K562 (cell line): Measurements from ENCODE around the gene SLC35E3. TPM values are rescaled to one million over a fixed set of nuclear protein-coding genes. Genes with fewer than 3 reads are reported as not detected.

Experiments used
- MAFK ChIP-seq: IDR thresholded peaks from 2 replicates; pipeline ENCODE4 v1.6.1; 2011; ENCODE audit warnings: low read length, improper control_type of control experiment
- PHF8 ChIP-seq: fragments of 200-600 bp; sonication (generic); IDR thresholded peaks from 2 replicates; pipeline ENCODE4 v1.6.1; 2012; ENCODE audit warnings: mixed run types, mild to moderate bottlenecking, inconsistent platforms, low read length, moderate library complexity, borderline replicate concordance
- RAD21 ChIP-seq, 2 experiments: fragments of 250-450 bp in 1 of 2; fragments of 450-650 bp in 1 of 2; sonication (Bioruptor Pico) in 1 of 2; formaldehyde crosslinking in 1 of 2; IDR thresholded peaks in 1 of 2; conservative IDR thresholded peaks in 1 of 2; 2 replicates each; pipeline versions ENCODE4 v1.4.0 to v1.8.0; 2020 to 2022; ENCODE audit warnings: mild to moderate bottlenecking in 2 of 2, moderate library complexity in 1 of 2
- polyA plus RNA-seq, 8 experiments: library from polyadenylated mRNA; depleted of rRNA in 4 of 8; stranded (reverse) in 5 of 8; unstranded in 3 of 8; fragments of >200 nt; fragmentation: Nextera tagmentation in 2 of 8; fragmentation: Illumina TruSeq in 1 of 8; extraction: Ambion mirVana in 2 of 8; extraction: Trizol in 1 of 8; gene quantifications; 2 replicates each; pipeline versions ENCODE4 v1.2.1 to v1.2.3, GENCODE V29; 2011 to 2014; ENCODE audit warnings: inconsistent platforms in 1 of 8, missing spikeins in 1 of 8
- total RNA-seq, 7 experiments: library from RNA; depleted of rRNA in 6 of 7; stranded (reverse); fragments of >200 nt in 6 of 7; fragmentation: Illumina TruSeq in 2 of 7; extraction: Trizol in 2 of 7; gene quantifications; 2 replicates each; pipeline versions ENCODE4 v1.2.1 to v1.2.3, GENCODE V29; 2011 to 2021; ENCODE audit warnings: low replicate concordance in 1 of 7
- TF ChIP-seq, protein P1 (sequence below): fragments of 450-650 bp; IDR thresholded peaks from 2 replicates; pipeline ENCODE4 v1.6.1; 2016; ENCODE audit warnings: mild to moderate bottlenecking, moderate library complexity
- TF ChIP-seq, protein P2 (sequence below), 2 experiments: fragments of 450-650 bp in 1 of 2; sonication (generic) in 1 of 2; formaldehyde crosslinking in 1 of 2; IDR thresholded peaks in 1 of 2; conservative IDR thresholded peaks in 1 of 2; 2 replicates each; pipeline versions ENCODE4 v1.6.1 to v1.8.1; 2016 to 2023; ENCODE audit warnings: mild to moderate bottlenecking in 2 of 2, moderate library complexity in 2 of 2, inconsistent platforms in 1 of 2, missing genetic modification reagents in 1 of 2
- TF ChIP-seq, protein P3 (sequence below): fragments of 450-650 bp; IDR thresholded peaks from 2 replicates; pipeline ENCODE4 v1.6.1; 2018; ENCODE audit warnings: mild to moderate bottlenecking, low read depth; ENCODE audit not compliant: partially characterized antibody
- TF ChIP-seq, protein P4 (sequence below): fragments of 250-450 bp; sonication (Bioruptor Pico); IDR thresholded peaks from 2 replicates; pipeline ENCODE4 v1.4.0; 2020; ENCODE audit warnings: mild to moderate bottlenecking, moderate library complexity, borderline replicate concordance

The SLC35E3 gene
- total and polyA plus RNA-seq, 9 of the 15 experiments (the other 6 are each of a cell fraction or from before 2014, with no cell fraction given) = 1.2 to 5.9 (median 3.8) TPM

DNA sequence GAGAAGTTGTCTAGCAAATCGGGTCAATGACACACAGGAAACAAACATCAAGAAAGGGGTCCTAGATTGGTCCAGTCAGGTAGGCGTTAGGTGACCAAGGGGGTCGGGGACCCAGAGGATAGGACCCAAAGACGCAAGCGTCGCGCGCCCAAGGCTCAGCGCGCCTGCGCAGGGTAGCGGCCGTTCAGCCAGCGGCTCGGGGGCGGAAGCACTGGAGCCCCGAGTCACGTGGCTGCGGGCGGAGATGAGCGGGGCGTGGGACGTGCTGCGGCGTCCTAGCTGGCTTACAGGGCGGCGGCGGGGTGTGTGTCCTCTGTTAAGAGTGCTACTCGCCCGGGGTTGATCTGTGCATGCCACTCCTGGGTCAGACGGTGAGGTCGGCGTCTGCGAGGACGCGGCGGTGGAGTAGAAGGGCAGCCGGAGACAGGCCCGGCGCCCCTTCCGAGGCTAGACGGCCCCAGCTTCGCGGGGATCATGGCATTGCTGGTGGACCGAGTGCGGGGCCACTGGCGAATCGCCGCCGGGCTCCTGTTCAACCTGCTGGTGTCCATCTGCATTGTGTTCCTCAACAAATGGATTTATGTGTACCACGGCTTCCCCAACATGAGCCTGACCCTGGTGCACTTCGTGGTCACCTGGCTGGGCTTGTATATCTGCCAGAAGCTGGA lies at the start of gene SLC35E3 (continued):
- TF ChIP-seq, protein P1, sequence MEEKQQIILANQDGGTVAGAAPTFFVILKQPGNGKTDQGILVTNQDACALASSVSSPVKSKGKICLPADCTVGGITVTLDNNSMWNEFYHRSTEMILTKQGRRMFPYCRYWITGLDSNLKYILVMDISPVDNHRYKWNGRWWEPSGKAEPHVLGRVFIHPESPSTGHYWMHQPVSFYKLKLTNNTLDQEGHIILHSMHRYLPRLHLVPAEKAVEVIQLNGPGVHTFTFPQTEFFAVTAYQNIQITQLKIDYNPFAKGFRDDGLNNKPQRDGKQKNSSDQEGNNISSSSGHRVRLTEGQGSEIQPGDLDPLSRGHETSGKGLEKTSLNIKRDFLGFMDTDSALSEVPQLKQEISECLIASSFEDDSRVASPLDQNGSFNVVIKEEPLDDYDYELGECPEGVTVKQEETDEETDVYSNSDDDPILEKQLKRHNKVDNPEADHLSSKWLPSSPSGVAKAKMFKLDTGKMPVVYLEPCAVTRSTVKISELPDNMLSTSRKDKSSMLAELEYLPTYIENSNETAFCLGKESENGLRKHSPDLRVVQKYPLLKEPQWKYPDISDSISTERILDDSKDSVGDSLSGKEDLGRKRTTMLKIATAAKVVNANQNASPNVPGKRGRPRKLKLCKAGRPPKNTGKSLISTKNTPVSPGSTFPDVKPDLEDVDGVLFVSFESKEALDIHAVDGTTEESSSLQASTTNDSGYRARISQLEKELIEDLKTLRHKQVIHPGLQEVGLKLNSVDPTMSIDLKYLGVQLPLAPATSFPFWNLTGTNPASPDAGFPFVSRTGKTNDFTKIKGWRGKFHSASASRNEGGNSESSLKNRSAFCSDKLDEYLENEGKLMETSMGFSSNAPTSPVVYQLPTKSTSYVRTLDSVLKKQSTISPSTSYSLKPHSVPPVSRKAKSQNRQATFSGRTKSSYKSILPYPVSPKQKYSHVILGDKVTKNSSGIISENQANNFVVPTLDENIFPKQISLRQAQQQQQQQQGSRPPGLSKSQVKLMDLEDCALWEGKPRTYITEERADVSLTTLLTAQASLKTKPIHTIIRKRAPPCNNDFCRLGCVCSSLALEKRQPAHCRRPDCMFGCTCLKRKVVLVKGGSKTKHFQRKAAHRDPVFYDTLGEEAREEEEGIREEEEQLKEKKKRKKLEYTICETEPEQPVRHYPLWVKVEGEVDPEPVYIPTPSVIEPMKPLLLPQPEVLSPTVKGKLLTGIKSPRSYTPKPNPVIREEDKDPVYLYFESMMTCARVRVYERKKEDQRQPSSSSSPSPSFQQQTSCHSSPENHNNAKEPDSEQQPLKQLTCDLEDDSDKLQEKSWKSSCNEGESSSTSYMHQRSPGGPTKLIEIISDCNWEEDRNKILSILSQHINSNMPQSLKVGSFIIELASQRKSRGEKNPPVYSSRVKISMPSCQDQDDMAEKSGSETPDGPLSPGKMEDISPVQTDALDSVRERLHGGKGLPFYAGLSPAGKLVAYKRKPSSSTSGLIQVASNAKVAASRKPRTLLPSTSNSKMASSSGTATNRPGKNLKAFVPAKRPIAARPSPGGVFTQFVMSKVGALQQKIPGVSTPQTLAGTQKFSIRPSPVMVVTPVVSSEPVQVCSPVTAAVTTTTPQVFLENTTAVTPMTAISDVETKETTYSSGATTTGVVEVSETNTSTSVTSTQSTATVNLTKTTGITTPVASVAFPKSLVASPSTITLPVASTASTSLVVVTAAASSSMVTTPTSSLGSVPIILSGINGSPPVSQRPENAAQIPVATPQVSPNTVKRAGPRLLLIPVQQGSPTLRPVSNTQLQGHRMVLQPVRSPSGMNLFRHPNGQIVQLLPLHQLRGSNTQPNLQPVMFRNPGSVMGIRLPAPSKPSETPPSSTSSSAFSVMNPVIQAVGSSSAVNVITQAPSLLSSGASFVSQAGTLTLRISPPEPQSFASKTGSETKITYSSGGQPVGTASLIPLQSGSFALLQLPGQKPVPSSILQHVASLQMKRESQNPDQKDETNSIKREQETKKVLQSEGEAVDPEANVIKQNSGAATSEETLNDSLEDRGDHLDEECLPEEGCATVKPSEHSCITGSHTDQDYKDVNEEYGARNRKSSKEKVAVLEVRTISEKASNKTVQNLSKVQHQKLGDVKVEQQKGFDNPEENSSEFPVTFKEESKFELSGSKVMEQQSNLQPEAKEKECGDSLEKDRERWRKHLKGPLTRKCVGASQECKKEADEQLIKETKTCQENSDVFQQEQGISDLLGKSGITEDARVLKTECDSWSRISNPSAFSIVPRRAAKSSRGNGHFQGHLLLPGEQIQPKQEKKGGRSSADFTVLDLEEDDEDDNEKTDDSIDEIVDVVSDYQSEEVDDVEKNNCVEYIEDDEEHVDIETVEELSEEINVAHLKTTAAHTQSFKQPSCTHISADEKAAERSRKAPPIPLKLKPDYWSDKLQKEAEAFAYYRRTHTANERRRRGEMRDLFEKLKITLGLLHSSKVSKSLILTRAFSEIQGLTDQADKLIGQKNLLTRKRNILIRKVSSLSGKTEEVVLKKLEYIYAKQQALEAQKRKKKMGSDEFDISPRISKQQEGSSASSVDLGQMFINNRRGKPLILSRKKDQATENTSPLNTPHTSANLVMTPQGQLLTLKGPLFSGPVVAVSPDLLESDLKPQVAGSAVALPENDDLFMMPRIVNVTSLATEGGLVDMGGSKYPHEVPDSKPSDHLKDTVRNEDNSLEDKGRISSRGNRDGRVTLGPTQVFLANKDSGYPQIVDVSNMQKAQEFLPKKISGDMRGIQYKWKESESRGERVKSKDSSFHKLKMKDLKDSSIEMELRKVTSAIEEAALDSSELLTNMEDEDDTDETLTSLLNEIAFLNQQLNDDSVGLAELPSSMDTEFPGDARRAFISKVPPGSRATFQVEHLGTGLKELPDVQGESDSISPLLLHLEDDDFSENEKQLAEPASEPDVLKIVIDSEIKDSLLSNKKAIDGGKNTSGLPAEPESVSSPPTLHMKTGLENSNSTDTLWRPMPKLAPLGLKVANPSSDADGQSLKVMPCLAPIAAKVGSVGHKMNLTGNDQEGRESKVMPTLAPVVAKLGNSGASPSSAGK = peak; percentile 46; the same call in 1 of the 2 replicates
- TF ChIP-seq MAFK (no peak), PHF8 (peak; percentile 84; the same call in 1 of the 2 replicates), RAD21 (CRISPR knock-in tag; conservative IDR thresholded peaks at IDR 0.05 in 1 of 2, IDR thresholded peaks at IDR 0.05 in 1 of 2) (peak in 1 of 2 experiments; percentile 24; a peak in 2 of 4 replicates)
- TF ChIP-seq, protein P2, sequence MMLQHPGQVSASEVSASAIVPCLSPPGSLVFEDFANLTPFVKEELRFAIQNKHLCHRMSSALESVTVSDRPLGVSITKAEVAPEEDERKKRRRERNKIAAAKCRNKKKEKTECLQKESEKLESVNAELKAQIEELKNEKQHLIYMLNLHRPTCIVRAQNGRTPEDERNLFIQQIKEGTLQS (IDR thresholded peaks at IDR 0.05) = no peak
- TF ChIP-seq, protein P2 (CRISPR knock-in tag; conservative IDR thresholded peaks at IDR 0.05) = 0 out of 2 replicates have a peak, but pooled peaks have one; percentile 60
- TF ChIP-seq, protein P3, sequence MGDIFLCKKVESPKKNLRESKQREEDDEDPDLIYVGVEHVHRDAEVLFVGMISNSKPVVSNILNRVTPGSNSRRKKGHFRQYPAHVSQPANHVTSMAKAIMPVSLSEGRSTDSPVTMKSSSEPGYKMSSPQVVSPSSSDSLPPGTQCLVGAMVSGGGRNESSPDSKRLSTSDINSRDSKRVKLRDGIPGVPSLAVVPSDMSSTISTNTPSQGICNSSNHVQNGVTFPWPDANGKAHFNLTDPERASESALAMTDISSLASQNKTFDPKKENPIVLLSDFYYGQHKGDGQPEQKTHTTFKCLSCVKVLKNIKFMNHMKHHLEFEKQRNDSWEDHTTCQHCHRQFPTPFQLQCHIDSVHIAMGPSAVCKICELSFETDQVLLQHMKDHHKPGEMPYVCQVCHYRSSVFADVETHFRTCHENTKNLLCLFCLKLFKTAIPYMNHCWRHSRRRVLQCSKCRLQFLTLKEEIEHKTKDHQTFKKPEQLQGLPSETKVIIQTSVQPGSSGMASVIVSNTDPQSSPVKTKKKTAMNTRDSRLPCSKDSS = no peak
- TF ChIP-seq, protein P4, sequence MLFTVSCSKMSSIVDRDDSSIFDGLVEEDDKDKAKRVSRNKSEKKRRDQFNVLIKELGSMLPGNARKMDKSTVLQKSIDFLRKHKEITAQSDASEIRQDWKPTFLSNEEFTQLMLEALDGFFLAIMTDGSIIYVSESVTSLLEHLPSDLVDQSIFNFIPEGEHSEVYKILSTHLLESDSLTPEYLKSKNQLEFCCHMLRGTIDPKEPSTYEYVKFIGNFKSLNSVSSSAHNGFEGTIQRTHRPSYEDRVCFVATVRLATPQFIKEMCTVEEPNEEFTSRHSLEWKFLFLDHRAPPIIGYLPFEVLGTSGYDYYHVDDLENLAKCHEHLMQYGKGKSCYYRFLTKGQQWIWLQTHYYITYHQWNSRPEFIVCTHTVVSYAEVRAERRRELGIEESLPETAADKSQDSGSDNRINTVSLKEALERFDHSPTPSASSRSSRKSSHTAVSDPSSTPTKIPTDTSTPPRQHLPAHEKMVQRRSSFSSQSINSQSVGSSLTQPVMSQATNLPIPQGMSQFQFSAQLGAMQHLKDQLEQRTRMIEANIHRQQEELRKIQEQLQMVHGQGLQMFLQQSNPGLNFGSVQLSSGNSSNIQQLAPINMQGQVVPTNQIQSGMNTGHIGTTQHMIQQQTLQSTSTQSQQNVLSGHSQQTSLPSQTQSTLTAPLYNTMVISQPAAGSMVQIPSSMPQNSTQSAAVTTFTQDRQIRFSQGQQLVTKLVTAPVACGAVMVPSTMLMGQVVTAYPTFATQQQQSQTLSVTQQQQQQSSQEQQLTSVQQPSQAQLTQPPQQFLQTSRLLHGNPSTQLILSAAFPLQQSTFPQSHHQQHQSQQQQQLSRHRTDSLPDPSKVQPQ = peak; percentile 34; the same call in 1 of the 2 replicates
